ENCODE data around the gene HSPB7. TPM values are rescaled to one million over a fixed set of nuclear protein-coding genes. Genes with fewer than 3 reads are reported as not detected.
A peak's percentile ranks its signal among the peaks of the same experiment; 100 is the strongest.

HSPB7 gene
- total RNA-seq, 2 donors from 2014 or later = 272 to 588 TPM

GRCh38 chr1:15972409-15972808, 45.4 kb downstream of the HSPB7 start:
- DNase-seq (ENCODE audit: low spot score) = peak; percentile 5
- intact Hi-C loops (cut with DNase I) = no loop called here

GRCh38 chr1:15970911-15971310, 46.9 kb downstream of the HSPB7 start:
- intact Hi-C loops (cut with DNase I) = no loop called here

GRCh38 chr1:15969321-15969880, 48.4 kb downstream of the HSPB7 start:
- intact Hi-C loops (cut with DNase I) = no loop called here
- DNase-seq (ENCODE audit: low spot score) = no peak

More at GRCh38 chr1:15970911-15971310, 46.9 kb downstream of the HSPB7 start:
- no peak for DNase-seq (ENCODE audit: low spot score)

- DNase-seq (ENCODE audit: low spot score) = no peak
- intact Hi-C loops (cut with DNase I) = no loop called here
Observed at GRCh38 chr1:15968172-15968571, 49.7 kb downstream of the HSPB7 start.

- intact Hi-C loops (cut with DNase I) = no loop called here
- DNase-seq (ENCODE audit: low spot score) = no peak
Observed at GRCh38 chr1:15966956-15967344, 50.9 kb downstream of the HSPB7 start.

GRCh38 chr1:15966081-15966955, 51.5 kb downstream of the HSPB7 start:
- no peak for DNase-seq (ENCODE audit: low spot score)
- intact Hi-C loops (cut with DNase I) = no loop called here

GRCh38 chr1:15965228-15965767, 52.5 kb downstream of the HSPB7 start:
- no peak for DNase-seq (ENCODE audit: low spot score)
- intact Hi-C loops (cut with DNase I) = no loop called here

Other genes with a start within 250 kb of the HSPB7 start
- under 1 TPM; 0.71 to 0.88 TPM for gene UQCRHL, start 210.4 kb downstream of the HSPB7 start, total RNA-seq
- 10 to 100 TPM; 59.9 to 68.5 TPM for gene SPEN, start 170.3 kb downstream of the HSPB7 start, total RNA-seq
- 10 to 100 TPM; 31.6 to 38.7 TPM for gene ZBTB17, start 41.9 kb downstream of the HSPB7 start, total RNA-seq
- gene SRARP, start 13.8 kb downstream of the HSPB7 start, total RNA-seq = not detected
- under 1 TPM; 0.51 to 0.90 TPM for gene CLCNKA, start 4.0 kb upstream of the HSPB7 start, total RNA-seq
- gene CLCNKB, start 25.7 kb upstream of the HSPB7 start, total RNA-seq = under 1 TPM; 0.62 to 0.88 TPM
- 1 to 10 TPM in 1 of 2 donors, under 1 TPM in 1; 0.88 to 1.2 TPM for gene FAM131C, start 55.6 kb upstream of the HSPB7 start, total RNA-seq
- 10 to 100 TPM in 1 of 2 donors, 1 to 10 TPM in 1; 7.8 to 15.4 TPM for gene EPHA2, start 138.0 kb upstream of the HSPB7 start, total RNA-seq
- 1 to 10 TPM; 4.7 to 5.5 TPM for gene ARHGEF19, start 194.6 kb upstream of the HSPB7 start, total RNA-seq
- 1 to 10 TPM; 4.1 to 5.2 TPM for gene CPLANE2, start 219.1 kb upstream of the HSPB7 start, total RNA-seq